ENCODE results near the gene SV2B.

DNA sequence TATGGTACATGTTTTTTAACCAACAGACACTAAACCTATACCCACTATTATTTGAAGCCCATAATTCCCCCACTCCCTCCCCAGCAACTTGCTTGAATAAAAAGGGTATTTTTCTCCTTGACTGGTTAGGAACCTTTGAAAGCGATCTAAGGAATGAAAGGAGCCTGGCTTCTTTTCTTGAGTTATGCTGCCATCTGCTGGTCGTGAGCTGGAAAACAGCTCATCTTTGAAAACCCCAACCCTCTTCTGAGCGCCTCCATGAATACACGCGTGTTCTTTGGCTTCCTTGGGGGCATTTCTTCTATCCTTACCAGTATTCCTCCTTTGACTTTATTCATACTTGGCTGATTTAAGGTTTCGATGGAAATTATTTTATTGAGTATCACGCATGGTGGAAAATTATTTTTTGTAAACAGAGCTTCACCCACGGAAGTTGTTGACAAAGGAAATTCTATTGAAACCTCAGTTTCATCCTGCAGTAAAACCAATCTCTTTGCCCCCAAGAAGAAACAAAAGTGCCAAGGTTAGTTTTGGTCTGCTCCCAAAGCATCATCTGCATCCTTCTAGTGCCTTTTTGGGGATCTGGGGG is 171.6 kb downstream of the SV2B start:
- TF ChIP-seq, protein P1, sequence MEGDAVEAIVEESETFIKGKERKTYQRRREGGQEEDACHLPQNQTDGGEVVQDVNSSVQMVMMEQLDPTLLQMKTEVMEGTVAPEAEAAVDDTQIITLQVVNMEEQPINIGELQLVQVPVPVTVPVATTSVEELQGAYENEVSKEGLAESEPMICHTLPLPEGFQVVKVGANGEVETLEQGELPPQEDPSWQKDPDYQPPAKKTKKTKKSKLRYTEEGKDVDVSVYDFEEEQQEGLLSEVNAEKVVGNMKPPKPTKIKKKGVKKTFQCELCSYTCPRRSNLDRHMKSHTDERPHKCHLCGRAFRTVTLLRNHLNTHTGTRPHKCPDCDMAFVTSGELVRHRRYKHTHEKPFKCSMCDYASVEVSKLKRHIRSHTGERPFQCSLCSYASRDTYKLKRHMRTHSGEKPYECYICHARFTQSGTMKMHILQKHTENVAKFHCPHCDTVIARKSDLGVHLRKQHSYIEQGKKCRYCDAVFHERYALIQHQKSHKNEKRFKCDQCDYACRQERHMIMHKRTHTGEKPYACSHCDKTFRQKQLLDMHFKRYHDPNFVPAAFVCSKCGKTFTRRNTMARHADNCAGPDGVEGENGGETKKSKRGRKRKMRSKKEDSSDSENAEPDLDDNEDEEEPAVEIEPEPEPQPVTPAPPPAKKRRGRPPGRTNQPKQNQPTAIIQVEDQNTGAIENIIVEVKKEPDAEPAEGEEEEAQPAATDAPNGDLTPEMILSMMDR (IDR thresholded peaks at IDR 0.05): peak; percentile 97
- no peak for TF ChIP-seq EP300 (IDR thresholded peaks at IDR 0.05)
